H1 (cell line): ENCODE measurements around the gene OR6N1. TPM values are rescaled to one million over a fixed set of nuclear protein-coding genes. Genes with fewer than 3 reads are reported as not detected.

Experiments
- CTCF ChIA-PET: fragments of 300-600 bp; sonication (Branson Sonifier 250); formaldehyde crosslinking; loops from one replicate; lab custom pipeline; 2021; ENCODE audit not compliant: partially characterized antibody; lab: Charles Lee
- POLR2A ChIA-PET: fragments of 300-600 bp; sonication (Branson Sonifier 250); formaldehyde crosslinking; loops from one replicate; lab custom pipeline; 2021; ENCODE audit warnings: inconsistent platforms; ENCODE audit not compliant: partially characterized antibody; lab: Charles Lee
- DNase-seq, 2 experiments: peaks; one replicate each; pipeline versions ENCODE4 v3.0.0 to v3.0.0-alpha.2; 2010 to 2022; ENCODE audit warnings: low spot score in 2 of 2, low read depth in 1 of 2, mixed read lengths in 1 of 2
- FAIRE-seq: peaks from 2 replicates; lab custom pipeline; 2011; peaks lifted over from hg19 to GRCh38; lab: Jason Lieb, UNC
- H2AFZ ChIP-seq: 2 replicates; pipeline ENCODE4 v1.8.1; 2012; ENCODE audit warnings: low read length, inconsistent platforms
- H2AK5ac ChIP-seq: 2 replicates; pipeline ENCODE4 v1.6.1; 2013; ENCODE audit warnings: low read depth, low read length
- H2BK120ac ChIP-seq: replicated peaks from 2 replicates; pipeline ENCODE3; 2013; ENCODE audit warnings: low read depth, low read length, inconsistent platforms
- H2BK12ac ChIP-seq: 2 replicates; pipeline ENCODE4 v1.6.1; 2013; ENCODE audit warnings: low read depth, low read length
- H2BK15ac ChIP-seq: 2 replicates; pipeline ENCODE4 v1.6.1; 2013; ENCODE audit warnings: low read length
- H2BK20ac ChIP-seq: 2 replicates; pipeline ENCODE4 v1.6.1; 2013; ENCODE audit warnings: low read length
- H2BK5ac ChIP-seq: 2 replicates; pipeline ENCODE4 v1.6.1; 2013; ENCODE audit warnings: low read depth, low read length
- H3K14ac ChIP-seq: 2 replicates; pipeline ENCODE4 v1.6.1; 2013; ENCODE audit warnings: inconsistent platforms; ENCODE audit not compliant: insufficient read length
- H3K18ac ChIP-seq: 2 replicates; pipeline ENCODE4 v1.6.1; 2013; ENCODE audit warnings: low read length; ENCODE audit errors: extremely low read depth
- H3K23ac ChIP-seq: 2 replicates; pipeline ENCODE4 v1.6.1; 2013; ENCODE audit warnings: inconsistent platforms; ENCODE audit not compliant: insufficient read length
- H3K23me2 ChIP-seq: 2 replicates; pipeline ENCODE4 v1.6.1; 2013; ENCODE audit warnings: low read depth, low read length
- H3K27ac ChIP-seq: 2 replicates; pipeline ENCODE4 v1.6.1; 2011; ENCODE audit warnings: low read depth, low read length, inconsistent platforms
- H3K27me3 ChIP-seq, 4 experiments: replicated peaks in 1 of 4; 1 replicate in 1 of 4; 2 replicates in 3 of 4; pipeline versions ENCODE4 v1.6.1 to v1.8.1; 2011 to 2013; ENCODE audit warnings: low read length in 3 of 4, mild to moderate bottlenecking in 3 of 4, inconsistent platforms in 2 of 4, mixed read lengths in 2 of 4, moderate library complexity in 1 of 4; ENCODE audit not compliant: control insufficient read depth in 3 of 4, insufficient read depth in 3 of 4; ENCODE audit errors: extremely low read depth in 1 of 4
- H3K36me3 ChIP-seq, 4 experiments: 2 replicates each; pipeline versions ENCODE4 v1.6.1 to v1.8.1; 2011 to 2013; ENCODE audit warnings: mild to moderate bottlenecking in 4 of 4, low read length in 3 of 4, moderate library complexity in 2 of 4, control low read depth in 1 of 4, inconsistent platforms in 1 of 4; ENCODE audit not compliant: insufficient read depth in 4 of 4, control insufficient read depth in 2 of 4
- H3K4ac ChIP-seq: replicated peaks from 2 replicates; pipeline ENCODE3; 2013; ENCODE audit warnings: low read length, low read depth, mixed read lengths, inconsistent platforms; ENCODE audit not compliant: insufficient read length
- H3K4me1 ChIP-seq, 4 experiments: replicated peaks in 1 of 4; 1 replicate in 1 of 4; 2 replicates in 3 of 4; pipeline versions ENCODE4 v1.6.1 to v1.8.1; 2011 to 2013; ENCODE audit warnings: low read length in 3 of 4, inconsistent platforms in 2 of 4, mixed read lengths in 1 of 4; ENCODE audit not compliant: insufficient read depth in 4 of 4, control insufficient read depth in 3 of 4
- H3K4me2 ChIP-seq, 2 experiments: 2 replicates each; pipeline versions ENCODE4 v1.6.1 to v1.8.1; 2011 to 2013; ENCODE audit warnings: low read depth in 2 of 2, low read length in 2 of 2, control low read depth in 1 of 2, inconsistent platforms in 1 of 2, mild to moderate bottlenecking in 1 of 2; ENCODE audit not compliant: insufficient read depth in 1 of 2
- H3K4me3 ChIP-seq, 4 experiments: fragments of 200-600, 300-600 bp in 1 of 4; sonication (generic), shearing (Covaris generic), sonication (Bioruptor Twin) in 1 of 4; 2 replicates each; pipeline versions ENCODE4 v1.5.1 to v1.8.1; 2011 to 2016; ENCODE audit warnings: low read length in 4 of 4, low read depth in 3 of 4, control low read depth in 2 of 4, inconsistent platforms in 2 of 4, mild to moderate bottlenecking in 2 of 4, mixed read lengths in 1 of 4, moderate library complexity in 1 of 4; ENCODE audit not compliant: insufficient read depth in 2 of 4; ENCODE audit errors: extremely low read depth in 1 of 4
- H3K56ac ChIP-seq: replicated peaks from 2 replicates; pipeline ENCODE3; 2013; ENCODE audit warnings: low read depth, mild to moderate bottlenecking, mixed read lengths, low read length, inconsistent platforms; ENCODE audit not compliant: insufficient read length
- H3K79me1 ChIP-seq: 2 replicates; pipeline ENCODE4 v1.6.1; 2013; ENCODE audit warnings: low read depth, low read length, control low read depth
- H3K79me2 ChIP-seq, 2 experiments: 2 replicates each; pipeline versions ENCODE4 v1.6.1 to v1.8.1; 2012 to 2013; ENCODE audit warnings: low read length in 2 of 2, mild to moderate bottlenecking in 2 of 2, inconsistent platforms in 1 of 2; ENCODE audit not compliant: insufficient read depth in 2 of 2, control insufficient read depth in 1 of 2
- H3K9ac ChIP-seq, 4 experiments: replicated peaks in 1 of 4; 1 replicate in 1 of 4; 2 replicates in 3 of 4; pipeline versions ENCODE4 v1.6.1 to v1.8.1; 2011 to 2013; ENCODE audit warnings: low read depth in 3 of 4, low read length in 3 of 4, control low read depth in 2 of 4, mild to moderate bottlenecking in 2 of 4, moderate library complexity in 2 of 4, inconsistent platforms in 1 of 4; ENCODE audit errors: extremely low read depth in 1 of 4
- H3K9me3 ChIP-seq, 2 experiments: 2 replicates each; pipeline versions ENCODE4 v1.6.1 to v1.8.1; 2012 to 2013; ENCODE audit warnings: mild to moderate bottlenecking in 2 of 2, moderate library complexity in 2 of 2, control low read depth in 1 of 2, inconsistent platforms in 1 of 2, low read depth in 1 of 2, low read length in 1 of 2, mixed read lengths in 1 of 2; ENCODE audit not compliant: insufficient read depth in 2 of 2
- H4K20me1 ChIP-seq, 2 experiments: replicated peaks in 1 of 2; 2 replicates each; pipeline versions ENCODE3 to v1.8.1; 2011 to 2013; ENCODE audit warnings: inconsistent platforms in 2 of 2, low read length in 2 of 2, mild to moderate bottlenecking in 1 of 2; ENCODE audit not compliant: insufficient read depth in 2 of 2, control insufficient read depth in 1 of 2
- H4K5ac ChIP-seq: 2 replicates; pipeline ENCODE4 v1.6.1; 2013; ENCODE audit warnings: low read length, low read depth, mixed read lengths, inconsistent platforms; ENCODE audit not compliant: insufficient read length
- H4K8ac ChIP-seq: 2 replicates; pipeline ENCODE4 v1.8.0; 2013; ENCODE audit warnings: mild to moderate bottlenecking, moderate library complexity, low read length, inconsistent platforms; ENCODE audit not compliant: insufficient read depth; ENCODE audit errors: extremely low read depth
- H4K91ac ChIP-seq: replicated peaks from 2 replicates; pipeline ENCODE3; 2013; ENCODE audit warnings: low read length, mixed read lengths, inconsistent platforms; ENCODE audit not compliant: insufficient read length
- BCL11A ChIP-seq, 2 experiments: IDR thresholded peaks; one replicate each; pipeline ENCODE4 v1.6.1; 2011; ENCODE audit warnings: low read depth in 2 of 2, low read length in 2 of 2, mild to moderate bottlenecking in 2 of 2
- CTBP2 ChIP-seq: IDR thresholded peaks from 2 replicates; pipeline ENCODE4 v1.7.0; 2011; ENCODE audit warnings: borderline replicate concordance, mild to moderate bottlenecking, moderate library complexity, mixed read lengths, low read length; ENCODE audit not compliant: insufficient read depth, insufficient read length
- EGR1 ChIP-seq: IDR thresholded peaks from 2 replicates; pipeline ENCODE4 v1.6.1; 2011; ENCODE audit warnings: low read depth, low read length, borderline replicate concordance
- HDAC6 ChIP-seq: IDR thresholded peaks from one replicate; pipeline ENCODE4 v1.7.1; 2012; ENCODE audit warnings: low read depth, mild to moderate bottlenecking, inconsistent platforms, low read length, moderate library complexity
- RXRA ChIP-seq: IDR thresholded peaks from 2 replicates; pipeline ENCODE4 v1.6.1; 2011; ENCODE audit warnings: low read depth, mild to moderate bottlenecking, low read length, moderate library complexity; ENCODE audit not compliant: insufficient read depth
- SAP30 ChIP-seq: fragments of 300-600 bp; sonication (generic); IDR thresholded peaks from 2 replicates; pipeline ENCODE4 v1.7.1; 2012; ENCODE audit warnings: low read length, moderate library complexity, mild to moderate bottlenecking, inconsistent platforms; ENCODE audit not compliant: insufficient read depth, insufficient replicate concordance
- SIN3A ChIP-seq, 2 experiments: IDR thresholded peaks in 1 of 2; conservative IDR thresholded peaks in 1 of 2; 2 replicates each; pipeline ENCODE4 v1.6.1; 2011 to 2012; ENCODE audit warnings: low read length in 2 of 2, improper control_type of control experiment in 1 of 2, low read depth in 1 of 2, mild to moderate bottlenecking in 1 of 2
- SIX5 ChIP-seq: IDR thresholded peaks from 2 replicates; pipeline ENCODE4 v1.6.1; 2011; ENCODE audit warnings: mild to moderate bottlenecking, low read depth, low read length
- TEAD4 ChIP-seq: IDR thresholded peaks from 2 replicates; pipeline ENCODE4 v1.6.1; 2012; ENCODE audit warnings: low read depth, low read length, inconsistent platforms, mixed read lengths
- YY1 ChIP-seq: IDR thresholded peaks from 2 replicates; pipeline ENCODE4 v1.6.1; 2011; ENCODE audit warnings: low read depth, mild to moderate bottlenecking, low read length
- WGBS, 2 experiments: shearing (Covaris generic) in 1 of 2; methylation state at CpG; one replicate each; pipeline versions ENCODE4 v1.1.6 to v1.1.7; 2013 to 2015; ENCODE audit warnings: low lambda C conversion rate in 2 of 2, mixed read lengths in 2 of 2, inconsistent platforms in 1 of 2, low coverage in 1 of 2, missing lambda C conversion rate in 1 of 2; ENCODE audit not compliant: insufficient replicate concordance in 2 of 2, insufficient coverage in 1 of 2, insufficient read length in 1 of 2; ENCODE audit errors: extremely low coverage in 1 of 2, missing lambda C conversion rate in 1 of 2; 5-methylcytosine and 5-hydroxymethylcytosine counted together
- polyA plus RNA-seq, 7 experiments: library from polyadenylated mRNA; depleted of rRNA in 3 of 7; stranded (reverse) in 5 of 7; unstranded in 2 of 7; fragments of >200 nt in 5 of 7; fragments of 200-250 nt in 2 of 7; gene quantifications; 1 replicate in 5 of 7; 2 replicates in 1 of 7; 4 replicates in 1 of 7; pipeline versions ENCODE4 v1.2.1 to v1.2.3, GENCODE V29; 2011 to 2013; ENCODE audit warnings: missing spikeins in 2 of 7, mixed read lengths in 2 of 7
- total RNA-seq: library from RNA; stranded (reverse); fragmentation: NEBNext Ultra II Directional; extraction: Animal tissue kit (Norgen Biotek cat#: 25700); gene quantifications from 2 replicates; pipeline ENCODE4 v1.2.1, GENCODE V29; 2021
- TF ChIP-seq, protein P1 (sequence below), 3 experiments: IDR thresholded peaks; 1 replicate in 2 of 3; 2 replicates in 1 of 3; pipeline versions ENCODE4 v1.5.1 to v1.6.1; 2011; ENCODE audit warnings: low read length in 3 of 3, mild to moderate bottlenecking in 3 of 3, inconsistent platforms in 2 of 3, low read depth in 1 of 3, moderate library complexity in 1 of 3; ENCODE audit not compliant: insufficient read depth in 1 of 3; ENCODE audit errors: control extremely low read depth in 1 of 3

The OR6N1 gene
- total and polyA plus RNA-seq, 2 of the 8 experiments (the other 6 are each of a cell fraction or from before 2014, with no cell fraction given) = not detected

DNA sequence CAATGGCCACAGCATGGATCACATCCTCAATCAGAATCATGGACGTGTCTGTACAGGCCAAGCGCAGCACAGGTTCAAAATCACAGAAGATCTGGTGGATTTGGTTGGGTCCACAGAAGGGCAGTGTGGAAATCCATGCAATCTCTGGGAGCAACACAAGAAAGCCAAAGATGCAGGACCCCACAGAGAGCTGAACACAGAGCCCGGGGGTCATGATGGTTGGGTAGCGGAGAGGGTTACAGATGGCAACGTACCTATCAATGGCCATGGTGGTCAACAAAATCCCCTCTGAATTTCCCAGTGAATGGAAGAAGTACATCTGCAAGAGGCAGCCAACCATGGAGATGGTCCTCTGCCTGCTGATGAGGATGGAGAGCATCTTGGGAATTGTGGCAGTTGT is 47.6 kb downstream of the OR6N1 start:
- Histone ChIP-seq H2BK120ac (no peak overlapping the region), H3K79me1 (no peaks in the 10 kb centered on the region), H2BK20ac (no peak overlapping the region), H2BK5ac (no peak overlapping the region), H3K23ac (no peak overlapping the region), H3K18ac (no peak overlapping the region), H3K4me3 (no peak overlapping the region), H4K91ac (no peak overlapping the region), H3K9me3 (no peaks in the 10 kb centered on the region), H2AFZ (peak overlapping the region; percentile 22; the same call in 1 of the 2 replicates), H3K56ac (no peak overlapping the region), H3K4me2 (no peak overlapping the region), H3K14ac (no peak overlapping the region), H4K5ac (no peak overlapping the region), H3K23me2 (no peaks in the 10 kb centered on the region), H3K27ac (no peak overlapping the region), H4K20me1 (no peaks in the 10 kb centered on the region), H2BK15ac (no peak overlapping the region), H2AK5ac (no peak overlapping the region), H3K27me3 (no peaks in the 10 kb centered on the region), H3K79me2 (no peaks in the 10 kb centered on the region), H4K8ac (no peak overlapping the region), H3K9ac (no peak overlapping the region), H2BK12ac (no peak overlapping the region), H3K36me3 (no peaks in the 10 kb centered on the region), H3K4ac (no peak overlapping the region), H3K4me1 (no peaks in the 10 kb centered on the region)
- 95% methylated on average over 5 of the region's 5 CpGs; no CpG with 5 or more reads in 1 of the 2 experiments for WGBS, 2 experiments
- CTCF ChIA-PET = no interaction called here
- POLR2A ChIA-PET = no interaction called here
- FAIRE-seq (no peak), DNase-seq (no peak)
- TF ChIP-seq, protein P1, sequence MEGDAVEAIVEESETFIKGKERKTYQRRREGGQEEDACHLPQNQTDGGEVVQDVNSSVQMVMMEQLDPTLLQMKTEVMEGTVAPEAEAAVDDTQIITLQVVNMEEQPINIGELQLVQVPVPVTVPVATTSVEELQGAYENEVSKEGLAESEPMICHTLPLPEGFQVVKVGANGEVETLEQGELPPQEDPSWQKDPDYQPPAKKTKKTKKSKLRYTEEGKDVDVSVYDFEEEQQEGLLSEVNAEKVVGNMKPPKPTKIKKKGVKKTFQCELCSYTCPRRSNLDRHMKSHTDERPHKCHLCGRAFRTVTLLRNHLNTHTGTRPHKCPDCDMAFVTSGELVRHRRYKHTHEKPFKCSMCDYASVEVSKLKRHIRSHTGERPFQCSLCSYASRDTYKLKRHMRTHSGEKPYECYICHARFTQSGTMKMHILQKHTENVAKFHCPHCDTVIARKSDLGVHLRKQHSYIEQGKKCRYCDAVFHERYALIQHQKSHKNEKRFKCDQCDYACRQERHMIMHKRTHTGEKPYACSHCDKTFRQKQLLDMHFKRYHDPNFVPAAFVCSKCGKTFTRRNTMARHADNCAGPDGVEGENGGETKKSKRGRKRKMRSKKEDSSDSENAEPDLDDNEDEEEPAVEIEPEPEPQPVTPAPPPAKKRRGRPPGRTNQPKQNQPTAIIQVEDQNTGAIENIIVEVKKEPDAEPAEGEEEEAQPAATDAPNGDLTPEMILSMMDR (IDR thresholded peaks at IDR 0.05; ENCODE audit: control extremely low read depth in 1 of 3, insufficient read depth in 1 of 3, low read depth in 1 of 3, low read length in 3 of 3) = no peak
- TF ChIP-seq YY1 (no peak), SAP30 (no peak), TEAD4 (no peak), CTBP2 (no peak), SIX5 (no peak), RXRA (no peak), EGR1 (no peak), SIN3A (conservative IDR thresholded peaks at IDR 0.05 in 1 of 2, IDR thresholded peaks at IDR 0.05 in 1 of 2; ENCODE audit: low read depth in 1 of 2, low read length in 2 of 2) (no peak), HDAC6 (no peak), BCL11A (IDR thresholded peaks at IDR 0.05; ENCODE audit: low read depth in 2 of 2, low read length in 2 of 2) (no peak)
